Fibroblast of the aortic adventitia (primary cell): ENCODE results near the gene AP2A2. TPM values are rescaled to one million over a fixed set of nuclear protein-coding genes. Genes with fewer than 3 reads are reported as not detected.

ENCODE experiments used
- DNase-seq: peaks from one replicate; pipeline ENCODE4 v3.0.0-alpha.2; 2010; ENCODE audit warnings: low read depth
- H3K4me3 ChIP-seq: 2 replicates; pipeline ENCODE4 v1.5.1; 2011; ENCODE audit warnings: low read depth, mild to moderate bottlenecking, control low read depth, low read length, moderate library complexity
- total RNA-seq: library from RNA; depleted of rRNA; stranded (reverse); fragments of >200 nt; gene quantifications from 2 replicates; pipeline ENCODE4 v1.2.3, GENCODE V29; 2012; ENCODE audit warnings: low replicate concordance
- TF ChIP-seq, protein P1 (sequence below): IDR thresholded peaks from 2 replicates; pipeline ENCODE4 v1.5.1; 2011; ENCODE audit warnings: mild to moderate bottlenecking, low read length, control low read depth, inconsistent platforms; ENCODE audit not compliant: insufficient read depth

AP2A2 gene
- total RNA-seq, 1 donor: 72.9 TPM

DNA sequence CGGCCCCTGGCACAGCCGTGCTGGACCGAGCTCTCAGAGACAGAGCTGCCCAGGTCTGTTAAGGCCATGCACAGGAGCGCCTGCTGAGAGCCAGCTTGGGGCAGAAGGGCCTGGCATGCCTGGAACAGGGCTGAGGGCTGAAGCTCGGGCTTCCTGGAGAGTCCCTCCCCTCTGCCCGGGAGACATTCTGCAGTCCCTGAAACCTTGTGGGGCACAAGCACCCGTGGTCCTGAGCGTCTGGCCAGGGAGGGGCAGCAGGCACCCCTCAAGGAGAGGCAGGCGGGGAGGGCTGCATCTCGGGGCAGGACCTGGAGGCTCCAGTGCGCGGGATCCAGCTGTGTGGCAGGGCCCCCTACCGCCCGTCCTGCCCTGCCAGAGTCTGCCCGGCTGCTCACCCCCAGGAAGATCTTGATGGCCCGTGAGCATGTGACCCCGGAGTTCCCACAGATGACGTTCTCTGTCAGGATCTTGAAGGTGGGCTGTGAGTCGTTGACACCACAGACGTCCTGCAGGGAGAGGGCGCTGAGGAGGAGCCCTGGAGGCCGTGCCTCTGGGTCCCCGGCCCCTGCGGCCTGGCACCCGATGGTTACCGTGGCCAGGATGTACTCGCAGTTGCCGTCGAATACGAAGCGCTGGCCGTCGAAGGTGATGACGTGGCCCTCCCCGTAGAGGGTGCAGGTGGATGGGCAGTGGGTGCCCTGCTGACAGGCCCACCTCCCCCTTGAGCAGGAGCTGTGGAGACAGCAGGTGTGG is 99.9 kb downstream of the AP2A2 start:
- H3K4me3 ChIP-seq: no peak overlapping the region
- TF ChIP-seq, protein P1, sequence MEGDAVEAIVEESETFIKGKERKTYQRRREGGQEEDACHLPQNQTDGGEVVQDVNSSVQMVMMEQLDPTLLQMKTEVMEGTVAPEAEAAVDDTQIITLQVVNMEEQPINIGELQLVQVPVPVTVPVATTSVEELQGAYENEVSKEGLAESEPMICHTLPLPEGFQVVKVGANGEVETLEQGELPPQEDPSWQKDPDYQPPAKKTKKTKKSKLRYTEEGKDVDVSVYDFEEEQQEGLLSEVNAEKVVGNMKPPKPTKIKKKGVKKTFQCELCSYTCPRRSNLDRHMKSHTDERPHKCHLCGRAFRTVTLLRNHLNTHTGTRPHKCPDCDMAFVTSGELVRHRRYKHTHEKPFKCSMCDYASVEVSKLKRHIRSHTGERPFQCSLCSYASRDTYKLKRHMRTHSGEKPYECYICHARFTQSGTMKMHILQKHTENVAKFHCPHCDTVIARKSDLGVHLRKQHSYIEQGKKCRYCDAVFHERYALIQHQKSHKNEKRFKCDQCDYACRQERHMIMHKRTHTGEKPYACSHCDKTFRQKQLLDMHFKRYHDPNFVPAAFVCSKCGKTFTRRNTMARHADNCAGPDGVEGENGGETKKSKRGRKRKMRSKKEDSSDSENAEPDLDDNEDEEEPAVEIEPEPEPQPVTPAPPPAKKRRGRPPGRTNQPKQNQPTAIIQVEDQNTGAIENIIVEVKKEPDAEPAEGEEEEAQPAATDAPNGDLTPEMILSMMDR: no peak
- no peak for DNase-seq

DNA sequence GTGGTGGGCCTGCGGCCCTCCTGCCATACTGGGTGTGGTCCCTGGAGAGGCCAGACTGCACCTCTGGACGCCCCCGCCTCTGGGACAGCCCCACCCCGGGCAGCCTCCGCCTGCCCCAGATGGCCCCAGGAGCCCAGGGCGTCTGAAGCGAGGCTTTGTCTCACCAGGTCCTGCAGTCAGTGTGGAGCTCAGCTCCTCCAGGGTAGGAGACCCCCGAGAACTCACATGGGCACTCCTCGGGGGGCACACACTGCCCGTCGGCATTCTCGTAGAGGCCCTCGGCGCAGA is 100.4 kb downstream of the AP2A2 start:
- TF ChIP-seq, protein P1: no peak
- no peak for DNase-seq
- no peak overlapping the region for H3K4me3 ChIP-seq

DNA sequence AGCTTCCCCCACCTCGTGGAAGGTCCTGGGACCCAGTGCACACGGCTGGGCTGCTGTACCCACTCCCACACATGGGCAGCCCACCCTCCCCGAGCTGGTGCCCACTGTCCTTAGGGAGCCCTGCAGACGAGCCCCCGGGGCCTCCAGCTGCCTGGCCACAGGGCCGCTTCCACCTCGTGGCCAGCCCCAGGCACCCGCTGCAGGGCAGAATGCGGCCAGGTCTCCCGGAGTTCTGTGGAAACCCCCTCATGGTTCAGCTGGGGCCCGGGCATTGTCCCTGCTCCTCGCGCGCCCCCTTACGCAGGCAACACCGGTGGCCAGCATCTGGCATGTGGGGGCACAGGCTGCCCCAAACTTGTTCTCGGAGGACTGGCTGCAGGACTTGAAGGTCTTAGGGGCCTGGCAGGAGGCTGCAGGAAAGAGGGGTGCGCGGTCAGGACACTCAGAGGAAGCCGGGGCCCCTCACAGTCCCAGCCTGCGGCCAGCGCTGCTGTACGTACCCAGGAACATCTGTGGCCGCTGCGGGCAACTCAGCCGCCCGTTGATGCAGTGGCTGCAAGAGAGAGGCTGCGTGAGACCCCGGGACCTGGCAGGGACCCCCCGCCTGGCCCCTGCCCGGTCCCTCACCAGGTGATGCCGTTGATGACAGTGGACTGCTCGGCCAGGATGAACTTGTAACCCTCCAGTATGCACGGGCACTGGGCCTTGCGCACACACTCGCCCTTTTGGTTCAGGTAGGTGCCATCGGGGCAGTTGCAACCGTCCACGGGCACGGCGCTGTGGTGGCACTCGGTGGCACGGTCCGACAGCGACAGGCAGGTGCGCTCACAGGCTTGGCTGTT is 101.2 kb downstream of the AP2A2 start:
- TF ChIP-seq, protein P1: no peak
- no peak for DNase-seq
- no peak overlapping the region for H3K4me3 ChIP-seq

DNA sequence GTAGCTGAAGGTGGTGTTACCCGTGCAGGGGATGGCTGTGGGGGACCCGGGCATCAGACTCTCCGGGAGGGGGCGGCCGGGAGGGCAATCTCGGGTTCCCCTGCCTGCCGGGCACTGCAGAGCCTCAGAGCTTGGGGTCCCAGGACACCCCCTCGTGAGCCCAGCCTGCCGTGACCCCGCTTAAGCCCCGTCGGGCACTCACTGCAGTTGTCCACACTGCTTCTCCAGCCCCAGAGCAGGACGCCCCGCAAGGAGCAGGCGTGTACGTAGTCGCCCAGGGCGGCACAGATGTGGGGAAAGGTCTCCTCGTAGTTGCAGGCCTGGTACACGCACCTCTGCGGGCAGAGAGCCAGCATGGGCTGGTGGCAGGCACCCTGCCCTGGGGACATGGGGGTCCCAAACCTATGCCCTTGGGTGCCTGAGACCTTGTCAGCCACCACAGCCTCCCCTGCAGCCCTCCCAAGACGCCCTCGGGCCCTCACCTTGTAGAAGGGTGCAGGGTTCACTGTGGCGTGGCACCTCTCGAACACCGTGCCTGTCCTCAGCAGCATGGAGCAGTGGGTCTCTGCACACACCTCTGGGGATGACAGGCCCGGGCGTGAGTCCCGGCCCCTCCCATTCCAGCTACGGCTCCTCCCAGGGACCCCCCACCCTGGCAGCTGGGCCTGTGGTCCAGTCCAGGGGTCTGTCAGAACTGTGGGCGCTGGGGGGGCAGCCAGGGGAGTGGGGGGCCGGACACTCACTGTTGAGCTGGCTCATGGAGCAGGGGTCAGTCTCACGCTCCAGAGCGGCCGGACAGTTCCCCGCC is 102.0 kb downstream of the AP2A2 start:
- DNase-seq: no peak
- no peak overlapping the region for H3K4me3 ChIP-seq
- TF ChIP-seq, protein P1: no peak

DNA sequence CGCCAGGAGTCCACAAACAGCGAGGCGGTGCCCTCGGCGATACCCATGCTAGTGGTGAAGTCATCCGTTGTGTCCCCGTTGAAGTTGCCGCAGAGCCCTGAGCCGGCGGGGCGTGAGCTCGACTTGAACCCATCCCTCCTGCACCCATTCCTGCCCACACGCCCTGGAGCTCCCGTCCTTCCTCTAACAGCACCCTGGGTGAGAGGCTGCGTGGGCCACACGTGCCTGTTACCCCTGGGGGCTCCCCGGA is 102.5 kb downstream of the AP2A2 start:
- TF ChIP-seq, protein P1: no peak
- DNase-seq: no peak

DNA sequence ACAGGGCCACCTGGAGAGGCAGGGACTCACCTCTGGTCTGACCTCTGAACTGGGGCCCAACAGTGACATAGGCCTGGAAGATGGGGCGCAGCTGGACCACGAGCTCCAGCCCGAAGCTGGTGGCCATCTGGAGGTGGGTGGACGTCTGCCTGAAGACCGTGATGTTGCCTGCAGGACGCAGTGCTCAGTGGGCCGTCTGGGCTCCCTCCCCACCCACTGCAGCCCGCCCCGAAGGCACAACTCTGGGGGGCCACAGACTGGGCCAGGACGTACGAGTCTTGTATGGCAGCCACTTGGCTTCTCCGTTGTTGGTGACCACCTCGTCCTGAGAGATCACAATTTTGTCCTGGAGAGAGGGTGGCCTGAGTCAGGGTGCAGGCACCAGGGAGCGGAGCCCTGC is 102.9 kb downstream of the AP2A2 start:
- TF ChIP-seq, protein P1: no peak
- H3K4me3 ChIP-seq: no peak overlapping the region
- DNase-seq: no peak

More for the DNA sequence above, 102.5 kb downstream of the AP2A2 start:
- H3K4me3 ChIP-seq: no peak overlapping the region
